Nephron progenitor cell (in vitro differentiated cells): ENCODE results near the gene TSHZ2.

Experiments
- DNase-seq: peaks from one replicate; pipeline ENCODE4 v3.0.0; 2021
- H3K27ac Mint-ChIP-seq: 2 replicates; pipeline ENCODE4 v1.8.0; 2021; ENCODE audit warnings: mild to moderate bottlenecking, moderate library complexity, mixed read lengths
- H3K27me3 Mint-ChIP-seq: 2 replicates; pipeline ENCODE4 v1.8.0; 2021; ENCODE audit warnings: mild to moderate bottlenecking, low read depth, mixed read lengths; ENCODE audit not compliant: poor library complexity
- H3K36me3 Mint-ChIP-seq: 2 replicates; pipeline ENCODE4 v1.8.0; 2021; ENCODE audit warnings: low read depth, mixed read lengths
- H3K4me1 Mint-ChIP-seq: 2 replicates; pipeline ENCODE4 v1.8.0; 2021; ENCODE audit warnings: mixed read lengths
- H3K4me3 Mint-ChIP-seq: 2 replicates; pipeline ENCODE4 v1.8.0; 2021; ENCODE audit warnings: mild to moderate bottlenecking, moderate library complexity, mixed read lengths
- H3K9me3 Mint-ChIP-seq: 2 replicates; pipeline ENCODE4 v1.8.0; 2021; ENCODE audit warnings: mild to moderate bottlenecking, moderate library complexity, mixed read lengths
- CTCF ChIP-seq: fragments of 200-600 bp; sonication (generic); IDR thresholded peaks from 2 replicates; pipeline ENCODE4 v1.5.0; 2021; ENCODE audit warnings: antibody characterized with exemption

TSHZ2 gene

GRCh38 chr20:53190225-53190624 lies 218.1 kb downstream of the TSHZ2 start:
- TF ChIP-seq CTCF: no peak
- H3K4me3 Mint-ChIP-seq: no peak overlapping the region
- H3K27ac Mint-ChIP-seq: no peak overlapping the region
- H3K27me3 Mint-ChIP-seq: no peaks in the 10 kb centered on the region
- no peak for DNase-seq
- peaks cover 59% of the 10 kb centered on the region for H3K4me1 Mint-ChIP-seq
- H3K36me3 Mint-ChIP-seq: peaks cover 13% of the 10 kb centered on the region
- no peaks in the 10 kb centered on the region for H3K9me3 Mint-ChIP-seq

GRCh38 chr20:53191957-53192356 lies 219.8 kb downstream of the TSHZ2 start:
- no peak for DNase-seq
- Mint-ChIP-seq H3K4me3 (no peak overlapping the region), H3K36me3 (peaks cover 13% of the 10 kb centered on the region), H3K9me3 (no peaks in the 10 kb centered on the region), H3K27me3 (no peaks in the 10 kb centered on the region), H3K27ac (no peak overlapping the region), H3K4me1 (peaks cover 63% of the 10 kb centered on the region)
- TF ChIP-seq CTCF: no peak

- Mint-ChIP-seq H3K4me3 (no peak overlapping the region), H3K9me3 (no peaks in the 10 kb centered on the region)
- TF ChIP-seq CTCF: no peak
These were observed 222.4 kb downstream of the TSHZ2 start for GRCh38 chr20:53194306-53195290.

GRCh38 chr20:53195876-53196610 lies 223.9 kb downstream of the TSHZ2 start:
- no peak for TF ChIP-seq CTCF
- no peak overlapping the region for H3K4me3 Mint-ChIP-seq
- H3K36me3 Mint-ChIP-seq: peaks cover 24% of the 10 kb centered on the region
- DNase-seq: no peak
- no peak overlapping the region for H3K27ac Mint-ChIP-seq
- H3K9me3 Mint-ChIP-seq: no peaks in the 10 kb centered on the region
- peaks cover 79% of the 10 kb centered on the region for H3K4me1 Mint-ChIP-seq
- H3K27me3 Mint-ChIP-seq: no peaks in the 10 kb centered on the region

More at GRCh38 chr20:53194306-53195290, 222.4 kb downstream of the TSHZ2 start:
- H3K36me3 Mint-ChIP-seq: peaks cover 16% of the 10 kb centered on the region
- H3K4me1 Mint-ChIP-seq: peaks cover 67% of the 10 kb centered on the region
- DNase-seq: no peak
- H3K27ac Mint-ChIP-seq: peak overlapping the region; percentile 60
- H3K27me3 Mint-ChIP-seq: no peaks in the 10 kb centered on the region

GRCh38 chr20:53201588-53201987 lies 229.4 kb downstream of the TSHZ2 start:
- H3K27me3 Mint-ChIP-seq: no peaks in the 10 kb centered on the region
- no peak overlapping the region for H3K27ac Mint-ChIP-seq
- no peak for TF ChIP-seq CTCF
- no peak overlapping the region for H3K4me3 Mint-ChIP-seq
- no peaks in the 10 kb centered on the region for H3K9me3 Mint-ChIP-seq
- peaks cover 44% of the 10 kb centered on the region for H3K4me1 Mint-ChIP-seq
- peaks cover 11% of the 10 kb centered on the region for H3K36me3 Mint-ChIP-seq
- no peak for DNase-seq
